ENCODE measurements around the gene CAMTA1. TPM values are rescaled to one million over a fixed set of nuclear protein-coding genes. Genes with fewer than 3 reads are reported as not detected.

The CAMTA1 gene
- total RNA-seq, 4 donors from 2014 or later: 86.3 to 170 (median 132) TPM

DNA sequence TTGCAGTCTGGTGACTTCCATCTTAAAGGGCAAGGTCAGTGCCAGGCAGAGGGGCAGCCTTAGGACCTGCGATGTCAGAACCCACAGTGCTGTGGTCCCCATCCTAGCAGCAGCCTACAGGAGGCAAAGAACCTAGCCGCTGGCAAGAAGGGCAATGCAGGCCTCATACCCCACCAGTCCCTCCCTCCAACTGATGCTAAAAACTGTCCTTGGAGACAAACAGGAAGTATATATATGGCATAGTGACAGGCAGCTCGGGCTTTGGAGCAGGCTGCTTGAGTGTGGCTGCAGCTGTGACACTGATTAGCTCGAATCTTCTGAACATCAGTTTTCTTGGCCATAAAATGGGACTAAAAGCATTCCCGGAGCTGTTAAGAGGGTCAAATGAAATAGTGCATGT is 829.9 kb downstream of the CAMTA1 start:
- H3K27ac ChIP-seq: no peak overlapping the region
- H3K4me3 ChIP-seq: no peak overlapping the region
- H3K27me3 ChIP-seq: peaks cover 35% of the 10 kb centered on the region
- ATAC-seq: no peak
- no peaks in the 10 kb centered on the region for H3K36me3 ChIP-seq
- H3K4me1 ChIP-seq: no peaks in the 10 kb centered on the region
- WGBS, 2 donors (ENCODE audit: low coverage in 1 of 2): 58% methylated on average over 2 of the region's 5 CpGs; no CpG with 5 or more reads in 1 of the 2 donors
- TF ChIP-seq, protein P1, sequence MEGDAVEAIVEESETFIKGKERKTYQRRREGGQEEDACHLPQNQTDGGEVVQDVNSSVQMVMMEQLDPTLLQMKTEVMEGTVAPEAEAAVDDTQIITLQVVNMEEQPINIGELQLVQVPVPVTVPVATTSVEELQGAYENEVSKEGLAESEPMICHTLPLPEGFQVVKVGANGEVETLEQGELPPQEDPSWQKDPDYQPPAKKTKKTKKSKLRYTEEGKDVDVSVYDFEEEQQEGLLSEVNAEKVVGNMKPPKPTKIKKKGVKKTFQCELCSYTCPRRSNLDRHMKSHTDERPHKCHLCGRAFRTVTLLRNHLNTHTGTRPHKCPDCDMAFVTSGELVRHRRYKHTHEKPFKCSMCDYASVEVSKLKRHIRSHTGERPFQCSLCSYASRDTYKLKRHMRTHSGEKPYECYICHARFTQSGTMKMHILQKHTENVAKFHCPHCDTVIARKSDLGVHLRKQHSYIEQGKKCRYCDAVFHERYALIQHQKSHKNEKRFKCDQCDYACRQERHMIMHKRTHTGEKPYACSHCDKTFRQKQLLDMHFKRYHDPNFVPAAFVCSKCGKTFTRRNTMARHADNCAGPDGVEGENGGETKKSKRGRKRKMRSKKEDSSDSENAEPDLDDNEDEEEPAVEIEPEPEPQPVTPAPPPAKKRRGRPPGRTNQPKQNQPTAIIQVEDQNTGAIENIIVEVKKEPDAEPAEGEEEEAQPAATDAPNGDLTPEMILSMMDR (IDR thresholded peaks at IDR 0.05): no peak
- no peak for TF ChIP-seq POLR2A (IDR thresholded peaks at IDR 0.05)
- no peak for TF ChIP-seq EP300 (IDR thresholded peaks at IDR 0.05)
- no peak for TF ChIP-seq POLR2AphosphoS5 (IDR thresholded peaks at IDR 0.05)
- peaks cover 0 to 11% (median 0%) of the 10 kb centered on the region in 3 donors for H3K9me3 ChIP-seq

DNA sequence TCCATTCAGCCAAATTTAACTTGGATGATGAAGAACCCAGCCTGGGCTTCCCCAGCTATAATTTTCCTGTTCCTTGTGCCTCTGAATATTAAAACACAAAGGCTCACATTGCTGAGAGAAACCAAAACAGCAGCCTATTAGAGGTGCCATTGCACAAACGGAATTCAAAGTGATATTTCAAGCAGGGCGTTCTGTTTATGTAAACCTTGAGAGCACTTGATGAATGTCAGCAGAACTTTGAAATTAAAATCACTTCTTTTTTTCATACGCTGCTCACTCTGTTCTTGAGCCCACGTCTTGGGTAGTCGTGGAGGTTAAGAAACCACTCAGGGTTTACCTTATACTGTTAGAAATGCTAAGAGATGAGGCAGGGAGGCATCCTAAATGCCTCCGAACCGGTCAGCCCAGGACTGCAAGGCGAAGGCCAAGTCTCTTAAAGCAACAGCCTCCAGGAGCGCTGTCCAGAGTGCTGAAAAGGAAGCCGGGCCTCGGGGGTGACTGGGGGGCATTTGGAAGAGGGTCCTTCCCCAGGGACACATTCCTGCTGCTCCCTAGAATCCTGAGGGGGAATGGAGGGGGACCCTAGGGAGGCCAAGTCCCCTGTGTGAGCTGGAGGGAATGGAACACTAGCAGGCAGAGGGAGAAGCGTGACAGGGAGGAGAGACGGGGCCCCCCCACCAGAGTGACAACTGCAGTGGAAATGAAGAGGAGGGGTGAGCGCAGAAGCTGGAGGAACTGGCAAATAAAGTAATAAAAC is 831.0 kb downstream of the CAMTA1 start:
- Histone ChIP-seq H3K27ac (no peak overlapping the region), H3K27me3 (peaks cover 37% of the 10 kb centered on the region), H3K4me3 (no peak overlapping the region), H3K36me3 (no peaks in the 10 kb centered on the region), H3K9me3 (peaks cover 0 to 11% (median 0%) of the 10 kb centered on the region in 3 donors), H3K4me1 (no peaks in the 10 kb centered on the region)
- ATAC-seq: no peak
- TF ChIP-seq EP300 (IDR thresholded peaks at IDR 0.05) (no peak), POLR2AphosphoS5 (IDR thresholded peaks at IDR 0.05) (no peak), POLR2A (IDR thresholded peaks at IDR 0.05) (no peak)
- TF ChIP-seq, protein P1 (IDR thresholded peaks at IDR 0.05): no peak
- WGBS, 2 donors (ENCODE audit: low coverage in 1 of 2): 26% methylated on average over 7 to 11 of the region's 14 CpGs

DNA sequence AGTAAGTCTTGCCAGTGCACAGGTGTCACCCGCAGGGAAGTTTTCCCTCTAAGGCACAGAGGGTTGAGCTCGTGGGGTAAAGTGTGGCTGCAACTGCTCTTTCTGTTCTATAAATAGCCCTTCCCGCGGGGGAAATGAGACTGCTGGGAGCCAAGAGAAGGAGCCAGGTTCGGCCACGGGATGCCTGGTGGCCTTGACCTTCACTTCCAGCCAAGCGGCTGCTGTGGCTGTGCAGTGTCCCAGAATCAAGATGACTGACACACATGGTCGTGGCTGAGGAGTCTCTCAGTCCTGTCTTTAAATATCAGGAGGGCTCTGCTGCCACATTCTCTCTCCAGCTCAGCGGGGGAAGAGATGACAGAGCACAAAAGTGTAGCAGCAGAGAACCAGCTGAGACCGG is 831.7 kb downstream of the CAMTA1 start:
- Histone ChIP-seq H3K27ac (no peak overlapping the region), H3K4me3 (no peak overlapping the region), H3K36me3 (no peaks in the 10 kb centered on the region), H3K9me3 (peaks cover 0 to 7% (median 0%) of the 10 kb centered on the region in 3 donors), H3K27me3 (peaks cover 37% of the 10 kb centered on the region), H3K4me1 (peaks cover 0 to 5% (median 0%) of the 10 kb centered on the region in 3 donors)
- WGBS, 2 donors (ENCODE audit: low coverage in 1 of 2): 17 to 49% methylated on average over 2 to 3 of the region's 10 CpGs
- no peak for ATAC-seq
- TF ChIP-seq POLR2AphosphoS5 (IDR thresholded peaks at IDR 0.05) (no peak), POLR2A (IDR thresholded peaks at IDR 0.05) (no peak), EP300 (IDR thresholded peaks at IDR 0.05) (no peak)
- TF ChIP-seq, protein P1 (IDR thresholded peaks at IDR 0.05): no peak

DNA sequence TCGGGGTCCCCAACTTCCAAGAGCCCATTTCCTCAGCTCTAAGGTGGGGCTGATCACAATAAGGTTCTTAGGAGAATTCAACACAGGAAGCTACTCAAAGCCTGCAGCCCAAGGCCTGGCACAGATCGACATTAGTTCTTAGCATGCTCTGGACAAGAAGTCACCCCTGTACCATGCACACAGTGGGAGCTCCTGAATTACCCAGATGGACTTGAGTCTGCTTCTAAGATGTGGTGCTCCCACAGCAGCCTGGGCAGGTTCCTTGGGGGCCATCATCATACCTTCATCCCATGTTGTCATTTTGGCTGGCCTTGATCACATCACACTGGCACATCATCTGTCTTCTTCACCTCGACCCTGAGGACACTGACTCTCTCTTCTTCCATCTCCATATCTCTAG is 832.6 kb downstream of the CAMTA1 start:
- ATAC-seq: no peak
- no peaks in the 10 kb centered on the region for H3K36me3 ChIP-seq
- TF ChIP-seq, protein P1 (IDR thresholded peaks at IDR 0.05): no peak
- TF ChIP-seq EP300 (IDR thresholded peaks at IDR 0.05): no peak
- no peak for TF ChIP-seq POLR2AphosphoS5 (IDR thresholded peaks at IDR 0.05)
- no peak for TF ChIP-seq POLR2A (IDR thresholded peaks at IDR 0.05)
- no peaks in the 10 kb centered on the region for H3K9me3 ChIP-seq
- WGBS, 2 donors (ENCODE audit: low coverage in 1 of 2): 33 to 70% methylated on average over 1 to 2 of the region's 3 CpGs
- peaks cover 38% of the 10 kb centered on the region for H3K27me3 ChIP-seq
- H3K4me3 ChIP-seq: no peak overlapping the region
- H3K4me1 ChIP-seq: peaks cover 0 to 5% (median 0%) of the 10 kb centered on the region in 3 donors
- H3K27ac ChIP-seq: no peak overlapping the region

DNA sequence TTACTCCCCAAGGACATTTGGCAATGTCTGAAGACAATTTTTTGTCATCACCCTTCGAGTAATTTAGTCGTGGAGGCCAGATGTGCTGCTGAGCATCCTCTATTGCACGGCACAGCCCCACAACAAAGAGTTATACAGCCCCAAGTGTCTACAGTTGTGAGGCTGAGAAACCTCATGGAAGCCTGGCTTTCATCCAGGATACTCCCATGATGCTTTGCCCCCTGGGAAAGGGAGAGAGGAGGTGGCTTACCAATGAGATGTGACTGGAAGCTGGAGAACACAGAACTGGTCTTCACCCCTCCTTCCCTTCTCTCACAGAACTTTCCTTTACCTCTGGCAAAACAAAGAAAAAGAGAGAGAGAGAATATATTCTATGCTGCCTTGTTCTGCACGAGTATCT is 834.9 kb downstream of the CAMTA1 start:
- no peak overlapping the region for H3K4me3 ChIP-seq
- H3K9me3 ChIP-seq: no peaks in the 10 kb centered on the region
- TF ChIP-seq, protein P1 (IDR thresholded peaks at IDR 0.05): no peak
- TF ChIP-seq EP300 (IDR thresholded peaks at IDR 0.05) (no peak), POLR2A (IDR thresholded peaks at IDR 0.05) (no peak), POLR2AphosphoS5 (IDR thresholded peaks at IDR 0.05) (no peak)
- peaks cover 0 to 5% (median 0%) of the 10 kb centered on the region in 3 donors for H3K4me1 ChIP-seq
- WGBS, 2 donors (ENCODE audit: low coverage in 1 of 2): 60 to 74% methylated on average over 1 to 4 of the region's 4 CpGs
- H3K27me3 ChIP-seq: peaks cover 42% of the 10 kb centered on the region
- no peaks in the 10 kb centered on the region for H3K36me3 ChIP-seq
- no peak for ATAC-seq
- H3K27ac ChIP-seq: no peak overlapping the region
